ENCODE measurements around the gene ST3GAL4.
A peak's percentile ranks its signal among the peaks of the same experiment; 100 is the strongest.

ST3GAL4 gene

GRCh38 chr11:126405906-126406305 is 50.4 kb downstream of the ST3GAL4 start:
- no peak for DNase-seq (ENCODE audit: low read depth, low spot score)

- DNase-seq (ENCODE audit: low read depth, low spot score): no peak
Measured at GRCh38 chr11:126406368-126406767, 50.9 kb downstream of the ST3GAL4 start.

- DNase-seq (ENCODE audit: low read depth, low spot score): no peak
Measured at GRCh38 chr11:126407101-126407521, 51.6 kb downstream of the ST3GAL4 start.

- no peak for DNase-seq (ENCODE audit: low read depth, low spot score)
Measured at GRCh38 chr11:126407682-126408288, 52.3 kb downstream of the ST3GAL4 start.

- no peak for DNase-seq (ENCODE audit: low read depth, low spot score)
Measured at GRCh38 chr11:126408496-126408895, 53.0 kb downstream of the ST3GAL4 start.

- no peak for DNase-seq (ENCODE audit: low read depth, low spot score)
Measured at GRCh38 chr11:126408901-126409619, 53.6 kb downstream of the ST3GAL4 start.

GRCh38 chr11:126409620-126409985 is 54.1 kb downstream of the ST3GAL4 start:
- DNase-seq (ENCODE audit: low read depth, low spot score): no peak

- DNase-seq (ENCODE audit: low read depth, low spot score): no peak
Measured at GRCh38 chr11:126410649-126411048, 55.2 kb downstream of the ST3GAL4 start.

GRCh38 chr11:126411971-126412381 is 56.5 kb downstream of the ST3GAL4 start:
- no peak for DNase-seq (ENCODE audit: low read depth, low spot score)

GRCh38 chr11:126413426-126413825 is 57.9 kb downstream of the ST3GAL4 start:
- no peak for DNase-seq (ENCODE audit: low read depth, low spot score)

GRCh38 chr11:126413843-126414405 is 58.4 kb downstream of the ST3GAL4 start:
- DNase-seq (ENCODE audit: low read depth, low spot score): no peak

GRCh38 chr11:126414615-126415014 is 59.1 kb downstream of the ST3GAL4 start:
- DNase-seq (ENCODE audit: low read depth, low spot score): no peak

GRCh38 chr11:126415128-126415527 is 59.6 kb downstream of the ST3GAL4 start:
- DNase-seq (ENCODE audit: low read depth, low spot score): no peak

- DNase-seq (ENCODE audit: low read depth, low spot score): no peak
Measured at GRCh38 chr11:126415669-126416420, 60.4 kb downstream of the ST3GAL4 start.

GRCh38 chr11:126416542-126417090 is 61.1 kb downstream of the ST3GAL4 start:
- DNase-seq (ENCODE audit: low read depth, low spot score): peak; percentile 41

GRCh38 chr11:126417091-126417862 is 61.8 kb downstream of the ST3GAL4 start:
- no peak for DNase-seq (ENCODE audit: low read depth, low spot score)

- DNase-seq (ENCODE audit: low read depth, low spot score): no peak
Measured at GRCh38 chr11:126418887-126419286, 63.4 kb downstream of the ST3GAL4 start.

GRCh38 chr11:126419801-126420697 is 64.6 kb downstream of the ST3GAL4 start:
- peak; percentile 28 for DNase-seq (ENCODE audit: low read depth, low spot score)

- no peak for DNase-seq (ENCODE audit: low read depth, low spot score)
Measured at GRCh38 chr11:126420698-126421256, 65.3 kb downstream of the ST3GAL4 start.

- DNase-seq (ENCODE audit: low read depth, low spot score): no peak
Measured at GRCh38 chr11:126421271-126421671, 65.8 kb downstream of the ST3GAL4 start.
